D721Med (cell line): ENCODE data around the gene PTGER3.

ENCODE experiments used
- DNase-seq: peaks from one replicate; pipeline ENCODE4 v3.0.0; 2011; ENCODE audit warnings: low spot score; ENCODE audit not compliant: insufficient read length
- FAIRE-seq: peaks from 2 replicates; lab custom pipeline; 2011; peaks lifted over from hg19 to GRCh38; lab: Jason Lieb, UNC
- CTCF ChIP-seq: IDR thresholded peaks from 2 replicates; pipeline ENCODE4 v1.5.1; 2012; ENCODE audit warnings: mild to moderate bottlenecking, control low read depth; ENCODE audit not compliant: insufficient read depth; ENCODE audit errors: missing control alignments

The PTGER3 gene

DNA sequence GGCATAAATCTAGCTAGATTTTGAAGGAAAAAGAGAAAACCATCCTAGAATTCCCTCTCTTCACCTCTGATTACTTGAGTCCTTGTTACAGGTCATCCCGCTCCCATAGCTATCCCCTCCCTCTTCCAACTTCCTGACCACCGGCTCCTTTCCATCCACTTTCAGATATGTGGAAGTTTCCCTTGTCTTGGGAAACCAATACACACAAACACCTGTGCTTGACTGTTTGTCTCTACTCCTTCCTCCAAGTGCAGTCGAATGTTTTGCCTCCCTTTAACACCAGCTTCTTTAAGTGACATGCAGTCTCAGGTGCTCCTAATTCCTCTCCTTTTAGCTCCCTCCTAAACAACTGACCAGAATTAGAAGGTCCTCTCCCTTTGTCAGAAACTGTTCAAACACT is 70.0 kb downstream of the PTGER3 start:
- TF ChIP-seq CTCF = no peak
- FAIRE-seq = no peak
- DNase-seq = no peak

- FAIRE-seq (no peak), DNase-seq (no peak)
- no peak for TF ChIP-seq CTCF
Measured at GRCh38 chr1:70977041-70977440, 70.6 kb downstream of the PTGER3 start.

GRCh38 chr1:70973754-70974153 is 73.9 kb downstream of the PTGER3 start:
- TF ChIP-seq CTCF = no peak
- FAIRE-seq (no peak), DNase-seq (no peak)

DNA sequence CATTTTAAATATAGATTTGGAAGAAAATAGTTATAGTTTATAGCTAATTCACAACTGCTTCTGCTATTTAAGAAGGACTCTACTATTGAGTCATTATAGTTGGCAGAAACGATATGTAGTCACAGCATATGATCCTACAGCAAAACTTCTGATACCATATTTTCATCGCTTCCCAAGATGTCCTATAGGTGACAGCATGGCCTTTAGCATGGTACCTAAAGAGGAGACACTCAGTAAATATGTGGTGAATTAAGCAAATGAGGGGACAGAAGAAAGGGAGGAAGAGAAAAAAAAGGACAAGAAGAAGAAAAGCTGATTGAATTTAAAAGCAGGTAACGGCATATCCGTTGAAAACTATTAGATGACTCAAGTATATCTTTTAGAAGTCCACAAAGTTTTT is 77.2 kb downstream of the PTGER3 start:
- peak; percentile 0 for TF ChIP-seq CTCF
- no peak for DNase-seq
- no peak for FAIRE-seq

DNA sequence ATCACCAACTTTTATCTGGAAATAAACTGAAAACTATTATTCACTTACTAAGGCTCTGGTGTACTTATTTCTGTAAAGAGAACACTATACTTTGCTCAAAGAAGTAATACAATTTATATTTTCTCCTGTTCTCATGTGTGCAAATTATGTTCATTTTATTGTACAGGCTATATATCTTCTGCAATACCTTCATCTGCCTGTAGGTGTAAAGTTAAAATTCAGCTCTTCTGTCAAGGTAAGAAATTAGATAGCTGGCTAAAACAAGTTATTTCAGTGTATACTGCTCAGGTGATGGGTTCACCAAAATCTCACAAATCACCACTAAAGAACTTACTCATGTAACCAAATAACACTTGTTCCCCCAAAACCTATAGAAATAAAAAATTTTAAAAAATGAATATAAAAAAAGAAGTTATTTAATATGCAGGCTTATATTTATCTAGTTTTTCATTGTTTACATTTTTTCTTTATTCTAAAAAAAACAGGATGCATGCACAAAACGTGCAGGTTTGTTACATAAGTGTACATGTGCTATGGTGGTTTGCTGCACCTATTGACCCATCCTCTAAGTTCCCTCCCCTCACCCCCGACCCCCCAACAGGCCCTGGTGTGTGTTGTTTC is 81.5 kb downstream of the PTGER3 start:
- DNase-seq = no peak
- FAIRE-seq = no peak
- peak; percentile 27 for TF ChIP-seq CTCF

DNA sequence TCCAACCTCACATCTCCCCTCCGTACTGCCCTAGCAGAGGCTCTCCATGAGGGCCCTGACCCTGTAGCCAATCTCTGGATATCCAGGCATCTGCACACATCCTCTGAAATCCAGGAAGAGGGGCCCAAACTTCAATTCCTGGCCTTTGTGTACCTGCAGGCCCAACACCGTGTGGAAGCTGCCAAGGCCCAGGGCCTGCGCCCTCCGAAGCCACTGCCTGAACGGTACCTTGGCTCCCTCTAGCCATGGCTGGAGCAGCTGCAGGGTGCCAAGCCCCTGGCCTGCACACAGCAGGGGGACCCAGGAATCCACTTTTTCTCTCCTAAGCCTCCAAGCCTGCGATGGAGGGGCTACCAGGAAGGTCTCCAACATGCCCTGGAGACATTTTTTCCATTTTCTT is 84.2 kb downstream of the PTGER3 start:
- DNase-seq = no peak
- TF ChIP-seq CTCF = no peak
- FAIRE-seq = no peak

DNA sequence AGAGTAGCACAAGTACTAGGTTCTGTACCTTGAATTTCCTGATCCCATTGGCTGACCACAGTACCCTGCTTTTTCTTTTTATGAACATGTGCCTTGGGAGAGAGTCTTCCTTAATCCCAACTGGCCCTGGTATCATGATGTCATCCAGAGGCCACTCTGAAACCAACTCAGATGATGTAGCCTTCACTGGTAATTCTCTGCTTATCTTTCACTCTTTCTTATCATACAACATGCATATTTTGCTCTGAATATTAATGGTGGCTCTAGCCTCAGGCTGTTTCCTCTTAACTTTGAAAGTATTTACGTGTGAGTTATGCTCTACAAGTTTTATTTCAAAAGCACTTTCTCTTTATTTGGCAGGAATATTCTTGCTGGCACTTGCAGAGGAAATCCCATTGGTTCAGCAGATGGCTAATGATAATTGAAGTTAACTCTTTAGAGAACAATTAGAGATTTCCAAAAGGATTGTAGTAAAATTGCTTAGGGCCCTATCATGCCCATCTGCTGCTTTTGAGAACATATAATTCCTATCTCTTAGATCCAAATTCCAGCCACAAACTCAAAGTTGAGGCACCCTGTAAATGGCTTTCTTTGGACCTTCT is 86.1 kb downstream of the PTGER3 start:
- FAIRE-seq (no peak), DNase-seq (no peak)
- no peak for TF ChIP-seq CTCF
